Measurements from ENCODE around the gene PKM.

- TF ChIP-seq CTCF (IDR thresholded peaks at IDR 0.05): no peak
- no peak for TF ChIP-seq POLR2A (IDR thresholded peaks at IDR 0.05)
Observed at GRCh38 chr15:72161361-72162132, 69.4 kb downstream of the PKM start.

Measured in tibial nerve (tissue), 3 donors.